Measurements from ENCODE around the gene TRIM33.

TRIM33 gene

GRCh38 chr1:114511032-114511785 lies at the start of gene TRIM33:
Gene TRIM33, minus strand, starts transcription at chr1:114511203. Its CDS starts 127 bp downstream, at chr1:114511076.
- peak; percentile 93 for DNase-seq (ENCODE audit: low spot score)

GRCh38 chr1:114559356-114559755 lies 48.4 kb upstream of the TRIM33 start:
- no peak for DNase-seq (ENCODE audit: low spot score)

DNA sequence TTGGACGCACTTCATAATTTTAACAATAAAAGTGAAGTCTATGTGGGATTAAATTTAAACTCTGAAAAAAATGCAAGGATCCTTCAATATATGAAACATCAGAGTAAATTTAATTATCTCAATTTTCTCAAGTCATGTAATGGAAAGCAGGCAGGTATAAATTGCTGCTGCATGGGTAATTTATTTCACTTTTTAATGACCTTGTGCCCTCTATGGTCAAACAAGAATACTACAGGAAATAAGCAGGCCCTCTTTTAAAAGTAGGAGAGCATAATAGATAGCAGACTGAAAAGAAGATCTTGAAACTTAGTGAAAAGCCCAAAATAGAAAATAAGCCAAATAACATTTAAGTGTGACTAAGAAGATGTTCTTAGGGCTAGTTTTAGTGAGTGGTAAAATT lies 47.5 kb upstream of the TRIM33 start:
- no peak for DNase-seq (ENCODE audit: low spot score)

- no peak for DNase-seq (ENCODE audit: low spot score)
These were observed 43.6 kb upstream of the TRIM33 start for GRCh38 chr1:114554577-114554976.

GRCh38 chr1:114552106-114552639 lies 41.2 kb upstream of the TRIM33 start:
- DNase-seq (ENCODE audit: low spot score), result no peak

DNA sequence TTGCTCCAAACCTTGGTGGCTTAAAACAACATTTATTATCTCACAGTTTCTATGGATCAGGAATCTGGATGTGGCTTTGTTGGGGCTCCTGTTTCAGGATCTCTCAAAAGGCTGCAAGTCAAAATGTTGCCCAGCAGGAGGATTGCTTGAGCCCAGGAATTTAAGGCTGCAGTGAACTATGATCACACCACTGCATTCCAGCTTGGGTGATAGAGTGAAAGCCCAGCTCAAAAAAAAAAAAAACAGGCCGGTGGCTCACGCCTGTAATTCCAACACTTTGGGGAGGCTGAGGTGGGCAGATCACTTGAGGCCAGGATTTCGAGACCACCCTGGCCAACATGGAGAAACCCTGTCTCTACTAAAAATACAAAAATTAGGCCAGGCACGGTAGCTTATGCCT lies 40.4 kb upstream of the TRIM33 start:
- no peak for DNase-seq (ENCODE audit: low spot score)

DNA sequence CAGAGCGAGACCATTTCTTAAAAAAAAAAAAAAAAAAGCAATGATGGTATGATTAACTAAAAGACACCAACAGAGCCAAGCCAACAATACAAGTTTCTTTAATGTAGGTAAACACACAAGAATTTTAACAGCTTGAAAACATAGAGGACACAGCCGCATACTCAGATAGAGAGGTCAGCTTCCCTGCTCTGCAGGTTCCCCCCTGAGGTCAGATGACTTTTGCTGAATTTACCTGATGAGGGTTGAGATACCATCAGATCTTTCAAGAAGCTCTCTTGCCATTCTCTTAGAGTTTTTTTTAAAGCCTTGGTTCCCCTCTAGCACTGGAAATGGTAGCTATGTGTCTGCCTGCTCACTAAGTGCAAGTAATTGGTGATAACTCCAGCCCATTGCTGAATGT lies 39.3 kb upstream of the TRIM33 start:
- no peak for DNase-seq (ENCODE audit: low spot score)

GRCh38 chr1:114549137-114549536 lies 38.1 kb upstream of the TRIM33 start:
- no peak for DNase-seq (ENCODE audit: low spot score)

DNA sequence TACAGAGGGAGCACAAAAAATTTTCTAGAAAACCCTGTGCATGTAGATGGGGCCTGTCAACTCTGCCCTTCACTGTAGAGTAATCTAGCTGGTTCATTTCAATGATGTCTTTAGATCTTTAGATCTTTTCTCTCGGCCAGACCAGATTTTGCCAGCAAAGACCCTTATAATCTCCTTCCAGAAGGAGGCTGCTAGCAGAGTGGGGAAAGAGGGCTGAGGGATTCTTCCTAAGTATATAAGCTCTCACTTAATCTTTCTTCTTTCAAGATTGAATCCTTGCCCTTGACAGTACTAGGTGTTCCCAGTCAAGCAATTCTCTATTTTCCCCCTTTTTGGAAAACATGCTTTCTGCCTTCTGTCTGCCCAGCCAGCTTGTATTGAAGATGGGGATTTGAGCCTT lies 36.1 kb upstream of the TRIM33 start:
- DNase-seq (ENCODE audit: low spot score), result no peak

GRCh38 chr1:114545796-114546195 lies 34.8 kb upstream of the TRIM33 start:
- DNase-seq (ENCODE audit: low spot score), result no peak

DNA sequence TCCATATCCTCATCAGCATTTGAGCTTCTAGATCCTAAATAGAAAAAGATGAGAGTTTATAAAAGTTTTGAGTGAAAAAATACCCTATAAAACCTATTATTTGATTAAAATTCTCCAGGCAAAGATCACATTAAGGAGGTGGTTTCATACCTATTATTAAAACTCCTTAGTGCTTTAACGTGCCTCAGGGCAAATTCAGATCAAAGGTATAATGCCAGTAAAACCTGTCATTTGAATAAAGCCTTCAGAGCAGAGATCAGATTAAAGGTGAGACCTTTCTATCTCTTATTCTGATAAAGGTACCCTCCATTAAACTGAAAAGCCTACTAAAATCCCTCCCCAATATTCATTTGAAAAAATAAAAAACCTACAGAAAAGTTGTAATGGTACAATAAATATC lies 34.3 kb upstream of the TRIM33 start:
- DNase-seq (ENCODE audit: low spot score), result no peak

- DNase-seq (ENCODE audit: low spot score), result no peak
These were observed 29.8 kb upstream of the TRIM33 start for GRCh38 chr1:114540821-114541220.

GRCh38 chr1:114540272-114540671 lies 29.3 kb upstream of the TRIM33 start:
- DNase-seq (ENCODE audit: low spot score), result no peak

DNA sequence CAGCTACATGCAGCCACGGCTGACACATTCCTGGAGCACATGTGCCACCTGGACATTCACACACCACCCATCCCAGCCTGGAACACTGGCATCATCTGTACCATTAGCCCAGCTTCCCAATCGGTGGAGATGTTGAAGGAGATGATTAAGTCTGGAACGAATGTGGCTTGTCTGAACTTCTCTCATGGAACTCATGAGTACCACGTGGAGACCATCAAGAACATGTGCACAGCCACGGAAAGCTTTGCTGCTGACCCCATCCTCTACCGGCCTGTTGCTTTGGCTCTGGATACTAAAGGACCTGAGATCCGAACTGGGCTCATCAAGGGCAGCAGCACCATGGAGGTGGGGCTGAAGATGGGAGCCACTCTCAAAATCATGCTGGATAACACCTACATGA lies 25.0 kb upstream of the TRIM33 start:
- no peak for DNase-seq (ENCODE audit: low spot score)

DNA sequence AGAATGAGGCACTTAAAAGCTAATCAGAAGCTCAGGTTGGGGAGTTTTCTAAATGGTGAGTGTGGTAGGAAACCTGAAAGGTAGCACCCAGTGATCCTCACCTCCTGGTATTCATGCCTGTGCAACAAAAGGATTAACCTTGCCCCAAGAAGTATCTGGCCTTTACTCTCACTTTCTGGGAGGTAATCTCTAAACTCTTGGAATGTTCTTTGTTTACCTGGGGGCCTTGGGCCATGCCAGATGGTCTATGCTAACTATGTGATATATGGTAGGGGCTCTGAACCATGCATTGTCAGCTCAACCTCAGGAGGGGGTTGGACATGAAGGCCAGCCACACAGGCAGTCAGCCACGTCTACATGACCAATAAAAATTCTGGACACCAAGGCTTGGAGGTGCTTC lies 24.4 kb upstream of the TRIM33 start:
- DNase-seq (ENCODE audit: low spot score), result no peak

- no peak for DNase-seq (ENCODE audit: low spot score)
These were observed 20.1 kb upstream of the TRIM33 start for GRCh38 chr1:114531094-114531493.

DNA sequence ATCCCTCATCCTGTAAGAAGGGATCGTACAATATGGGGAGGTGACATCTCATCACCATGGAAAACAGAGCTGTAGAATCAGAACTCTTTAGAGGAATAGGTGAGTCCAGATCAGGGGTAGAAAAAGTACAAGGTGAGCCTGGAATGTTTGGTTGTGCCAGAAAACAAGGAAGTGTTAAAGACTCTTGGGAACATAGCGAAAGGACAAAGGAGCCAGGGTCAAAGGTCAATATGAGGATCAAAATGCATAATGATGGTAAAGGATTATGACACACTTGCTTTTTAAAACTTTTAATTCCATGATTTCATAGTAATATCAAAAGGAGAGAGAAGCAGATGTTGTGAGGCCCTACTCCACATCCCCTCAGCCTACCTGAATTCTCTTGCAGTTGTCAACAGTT lies 19.2 kb upstream of the TRIM33 start:
- DNase-seq (ENCODE audit: low spot score), result no peak

GRCh38 chr1:114524944-114525343 lies 13.9 kb upstream of the TRIM33 start:
- DNase-seq (ENCODE audit: low spot score), result no peak

DNA sequence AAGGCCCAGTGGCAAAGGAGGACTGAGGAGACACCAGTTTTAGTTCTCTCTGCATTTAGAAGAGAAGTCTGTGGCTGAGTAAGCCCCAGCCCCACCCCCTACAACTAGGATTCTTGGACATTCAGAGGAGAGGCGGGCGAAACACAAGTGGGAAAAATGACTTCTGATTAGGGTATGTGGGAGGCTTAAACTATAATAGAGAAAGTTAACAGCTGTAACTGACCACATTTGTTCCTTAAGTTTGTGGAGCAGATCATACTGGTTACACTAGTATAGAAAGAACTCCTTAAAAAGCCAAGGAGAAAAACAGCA lies 11.2 kb upstream of the TRIM33 start:
- DNase-seq (ENCODE audit: low spot score), result no peak

- DNase-seq (ENCODE audit: low spot score), result no peak
These were observed 10.6 kb upstream of the TRIM33 start for GRCh38 chr1:114521396-114522263.

- DNase-seq (ENCODE audit: low spot score), result no peak
These were observed 6.3 kb upstream of the TRIM33 start for GRCh38 chr1:114517348-114517747.

DNA sequence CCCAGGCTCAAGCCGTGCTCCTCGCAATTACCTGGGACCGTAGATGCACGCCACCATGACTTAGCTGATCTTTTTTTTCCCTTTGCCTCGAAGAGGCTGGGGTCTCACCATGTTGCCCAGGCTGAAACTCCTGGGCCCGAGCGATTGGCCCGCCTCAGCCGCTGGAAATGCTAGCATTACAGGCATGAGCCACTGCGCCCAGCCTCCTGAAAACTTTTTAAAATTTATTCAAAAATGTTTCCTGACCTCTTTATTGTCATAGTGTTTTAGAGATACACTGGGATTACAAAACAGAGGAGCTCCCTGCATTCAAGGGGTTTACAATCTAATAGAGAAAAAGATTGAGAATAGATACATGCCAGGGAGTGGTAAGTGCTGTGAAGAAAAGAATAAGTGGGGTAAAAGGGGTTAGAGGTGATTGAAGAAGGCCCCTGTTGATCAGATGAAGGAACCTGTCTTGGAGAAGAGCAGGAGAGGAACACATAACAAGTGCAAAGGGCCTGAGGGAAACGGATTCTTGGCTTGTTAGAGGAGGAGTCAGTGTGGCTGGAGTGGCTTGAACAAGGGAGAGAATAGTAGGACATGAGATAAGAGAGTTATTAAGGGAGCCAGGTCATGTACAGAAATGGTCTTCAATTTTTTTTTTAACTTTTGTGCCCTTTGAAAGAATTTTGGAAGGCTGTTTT lies 1.7 kb upstream of the TRIM33 start:
- DNase-seq (ENCODE audit: low spot score), result no peak
